Measurements from ENCODE around the gene LRP1B.

DNA sequence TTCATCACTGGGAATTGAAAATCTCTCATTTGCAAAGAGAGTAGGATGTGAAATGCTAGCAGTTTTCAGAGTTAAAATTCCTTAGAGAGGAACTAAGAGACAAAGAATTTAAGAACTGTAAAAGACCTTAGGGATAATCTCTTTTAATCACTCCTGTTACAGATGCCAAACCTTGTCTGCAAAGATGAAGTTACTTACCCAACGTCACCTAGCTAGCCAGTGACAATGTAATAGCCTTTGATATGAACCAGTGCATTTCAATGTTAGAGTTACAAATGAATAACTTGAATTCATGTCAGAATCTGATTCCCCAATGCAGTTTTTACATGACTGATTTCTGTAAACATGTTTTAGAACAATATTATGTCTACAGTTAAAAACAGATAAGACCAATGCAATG lies 190.1 kb downstream of the LRP1B start:
- no peak for TF ChIP-seq EZH2 (IDR thresholded peaks at IDR 0.05; ENCODE audit: borderline replicate concordance, insufficient read depth, low read depth, low read length, poor library complexity, severe bottlenecking)
- TF ChIP-seq, protein P1, sequence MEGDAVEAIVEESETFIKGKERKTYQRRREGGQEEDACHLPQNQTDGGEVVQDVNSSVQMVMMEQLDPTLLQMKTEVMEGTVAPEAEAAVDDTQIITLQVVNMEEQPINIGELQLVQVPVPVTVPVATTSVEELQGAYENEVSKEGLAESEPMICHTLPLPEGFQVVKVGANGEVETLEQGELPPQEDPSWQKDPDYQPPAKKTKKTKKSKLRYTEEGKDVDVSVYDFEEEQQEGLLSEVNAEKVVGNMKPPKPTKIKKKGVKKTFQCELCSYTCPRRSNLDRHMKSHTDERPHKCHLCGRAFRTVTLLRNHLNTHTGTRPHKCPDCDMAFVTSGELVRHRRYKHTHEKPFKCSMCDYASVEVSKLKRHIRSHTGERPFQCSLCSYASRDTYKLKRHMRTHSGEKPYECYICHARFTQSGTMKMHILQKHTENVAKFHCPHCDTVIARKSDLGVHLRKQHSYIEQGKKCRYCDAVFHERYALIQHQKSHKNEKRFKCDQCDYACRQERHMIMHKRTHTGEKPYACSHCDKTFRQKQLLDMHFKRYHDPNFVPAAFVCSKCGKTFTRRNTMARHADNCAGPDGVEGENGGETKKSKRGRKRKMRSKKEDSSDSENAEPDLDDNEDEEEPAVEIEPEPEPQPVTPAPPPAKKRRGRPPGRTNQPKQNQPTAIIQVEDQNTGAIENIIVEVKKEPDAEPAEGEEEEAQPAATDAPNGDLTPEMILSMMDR (IDR thresholded peaks at IDR 0.05): no peak
